H4 (cell line): ENCODE data around the gene TLCD1. TPM values are rescaled to one million over a fixed set of nuclear protein-coding genes. Genes with fewer than 3 reads are reported as not detected.

ENCODE experiments used
- DNase-seq: peaks from one replicate; pipeline ENCODE4 v3.0.0-alpha.2; 2015; ENCODE audit warnings: low spot score
- total RNA-seq: library from RNA; depleted of rRNA; stranded (reverse); fragments of >200 nt; shearing (Covaris generic); gene quantifications from 2 replicates; pipeline ENCODE4 v1.2.3, GENCODE V29; 2014; rRNA removed

Gene TLCD1
- total RNA-seq, 1 experiment from 2014 or later = 34.2 TPM

GRCh38 chr17:28686296-28686695, 39.7 kb downstream of the TLCD1 start:
- no peak for DNase-seq

- no peak for DNase-seq
These were observed 40.7 kb downstream of the TLCD1 start for GRCh38 chr17:28685366-28685765.

- no peak for DNase-seq
These were observed 41.1 kb downstream of the TLCD1 start for GRCh38 chr17:28684963-28685362.

- no peak for DNase-seq
These were observed 43.4 kb downstream of the TLCD1 start for GRCh38 chr17:28682655-28683054.

- DNase-seq = no peak
These were observed 50.1 kb downstream of the TLCD1 start for GRCh38 chr17:28675980-28676379.

GRCh38 chr17:28675490-28675889, 50.5 kb downstream of the TLCD1 start:
- DNase-seq = no peak

Other genes starting within 250 kb of the TLCD1 start
- gene FOXN1, start 219.9 kb downstream of the TLCD1 start, total RNA-seq = not detected in 2 replicates
- gene UNC119, start 173.6 kb downstream of the TLCD1 start, total RNA-seq = 39.0 and 39.7 TPM in 2 replicates
- 74.4 and 90.7 TPM in 2 replicates for gene PIGS, start 154.7 kb downstream of the TLCD1 start, total RNA-seq
- 6.2 and 8.1 TPM in 2 replicates for gene ALDOC, start 149.3 kb downstream of the TLCD1 start, total RNA-seq
- 72.2 and 80.2 TPM in 2 replicates for gene SPAG5, start 127.2 kb downstream of the TLCD1 start, total RNA-seq
- gene RSKR, start 112.0 kb downstream of the TLCD1 start, total RNA-seq = 2.2 and 2.9 TPM in 2 replicates
- 66.0 and 80.6 TPM in 2 replicates for gene BLTP2, start 81.1 kb downstream of the TLCD1 start, total RNA-seq
- gene SDF2, start 64.3 kb downstream of the TLCD1 start, total RNA-seq = 76.6 and 82.9 TPM in 2 replicates
- gene SUPT6H, start 64.0 kb downstream of the TLCD1 start, total RNA-seq = 19.3 and 26.0 TPM in 2 replicates
- 0.70 TPM in 1 of 2 replicates, not detected in the other for gene PROCA1, start 14.3 kb downstream of the TLCD1 start, total RNA-seq
- gene RAB34, start 8.4 kb downstream of the TLCD1 start, total RNA-seq = 233 and 275 TPM in 2 replicates
- gene RPL23A, start 6.2 kb downstream of the TLCD1 start, total RNA-seq = 957 and 967 TPM in 2 replicates
- gene NEK8, start 2.6 kb upstream of the TLCD1 start, total RNA-seq = 1.4 and 3.1 TPM in 2 replicates
- 27.7 and 40.5 TPM in 2 replicates for gene TRAF4, start 17.8 kb upstream of the TLCD1 start, total RNA-seq
- gene FAM222B, start 116.6 kb upstream of the TLCD1 start, total RNA-seq = 3.6 and 4.1 TPM in 2 replicates
- 23.4 and 37.5 TPM in 2 replicates for gene ERAL1, start 128.8 kb upstream of the TLCD1 start, total RNA-seq
- gene FLOT2, start 171.5 kb upstream of the TLCD1 start, total RNA-seq = 15.5 and 21.3 TPM in 2 replicates
- gene DHRS13, start 176.8 kb upstream of the TLCD1 start, total RNA-seq = 12.3 and 16.1 TPM in 2 replicates
- gene PHF12, start 225.3 kb upstream of the TLCD1 start, total RNA-seq = 11.3 and 20.3 TPM in 2 replicates